NCI-H1048 (cell line): ENCODE data around the gene EPAS1.

Source experiments
- DNase-seq: peaks from one replicate; lab custom pipeline; 2025; lab: John Stamatoyannopoulos, UW

Gene EPAS1

GRCh38 chr2:46339676-46340459 lies 42.7 kb downstream of the EPAS1 start:
- DNase-seq = no peak

GRCh38 chr2:46340740-46341420 lies 43.7 kb downstream of the EPAS1 start:
- DNase-seq = no peak

GRCh38 chr2:46342566-46343315 lies 45.5 kb downstream of the EPAS1 start:
- DNase-seq = no peak

- no peak for DNase-seq
These were observed 47.5 kb downstream of the EPAS1 start for GRCh38 chr2:46344706-46345105.

- DNase-seq = no peak
These were observed 48.6 kb downstream of the EPAS1 start for GRCh38 chr2:46345775-46346174.

GRCh38 chr2:46346719-46347118 lies 49.5 kb downstream of the EPAS1 start:
- no peak for DNase-seq

GRCh38 chr2:46347648-46348280 lies 50.6 kb downstream of the EPAS1 start:
- DNase-seq = no peak

GRCh38 chr2:46349115-46349547 lies 51.9 kb downstream of the EPAS1 start:
- no peak for DNase-seq

- no peak for DNase-seq
These were observed 53.0 kb downstream of the EPAS1 start for GRCh38 chr2:46350029-46350689.

GRCh38 chr2:46351098-46351749 lies 54.0 kb downstream of the EPAS1 start:
- DNase-seq = no peak

GRCh38 chr2:46351750-46352138 lies 54.5 kb downstream of the EPAS1 start:
- no peak for DNase-seq

GRCh38 chr2:46352621-46353020 lies 55.4 kb downstream of the EPAS1 start:
- DNase-seq = no peak

- no peak for DNase-seq
These were observed 56.3 kb downstream of the EPAS1 start for GRCh38 chr2:46353509-46353908.

- no peak for DNase-seq
These were observed 58.5 kb downstream of the EPAS1 start for GRCh38 chr2:46355756-46356155.

- DNase-seq = no peak
These were observed 59.8 kb downstream of the EPAS1 start for GRCh38 chr2:46356991-46357390.

GRCh38 chr2:46358713-46359112 lies 61.5 kb downstream of the EPAS1 start:
- DNase-seq = no peak

GRCh38 chr2:46360303-46360702 lies 63.1 kb downstream of the EPAS1 start:
- DNase-seq = no peak

- DNase-seq = no peak
These were observed 64.9 kb downstream of the EPAS1 start for GRCh38 chr2:46361920-46362666.

GRCh38 chr2:46362667-46363012 lies 65.4 kb downstream of the EPAS1 start:
- DNase-seq = no peak

GRCh38 chr2:46363535-46364170 lies 66.4 kb downstream of the EPAS1 start:
- no peak for DNase-seq
